HG02884 (cell line): ENCODE results near the gene HES3.

Experiments
- ATAC-seq: cut with Tn5 transposase; IDR thresholded peaks from one replicate; pipeline ENCODE4 v1.9.1; 2021; ENCODE audit warnings: mild to moderate bottlenecking, moderate library complexity; ENCODE audit not compliant: unreplicated experiment

Gene HES3

DNA sequence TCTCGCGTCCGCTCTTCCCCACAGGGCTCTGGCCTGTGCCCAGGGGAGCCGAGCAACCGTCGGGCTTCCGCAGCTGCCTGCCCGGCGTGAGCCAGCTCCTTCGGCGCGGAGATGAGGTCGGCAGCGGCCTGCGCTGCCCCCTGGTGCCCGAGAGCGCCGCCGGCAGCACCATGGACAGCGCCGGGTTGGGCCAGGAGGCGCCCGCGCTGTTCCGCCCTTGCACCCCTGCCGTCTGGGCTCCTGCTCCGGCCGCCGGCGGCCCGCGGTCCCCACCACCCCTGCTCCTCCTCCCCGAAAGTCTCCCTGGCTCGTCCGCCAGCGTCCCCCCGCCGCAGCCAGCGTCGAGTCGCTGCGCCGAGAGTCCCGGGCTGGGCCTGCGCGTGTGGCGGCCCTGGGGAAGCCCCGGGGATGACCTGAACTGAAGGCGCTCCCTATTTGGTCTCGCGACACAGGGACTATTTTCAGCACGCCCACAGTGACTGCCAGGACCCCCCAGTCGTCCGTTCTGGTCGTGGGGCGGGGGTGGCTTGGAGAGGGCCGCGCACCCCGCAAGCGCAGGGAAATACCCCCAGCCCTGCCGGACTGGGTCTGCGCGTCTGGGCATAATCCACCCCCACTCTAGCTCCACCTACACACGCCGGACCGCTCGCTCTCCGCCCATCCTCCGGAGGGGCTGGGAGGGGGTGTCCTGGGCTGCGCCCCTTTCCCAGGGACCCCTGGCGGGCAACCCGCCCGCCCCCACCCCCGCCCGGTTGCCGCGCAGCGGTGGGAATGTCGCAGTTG is 1.3 kb downstream of the HES3 start:
- peak; percentile 51 for ATAC-seq

DNA sequence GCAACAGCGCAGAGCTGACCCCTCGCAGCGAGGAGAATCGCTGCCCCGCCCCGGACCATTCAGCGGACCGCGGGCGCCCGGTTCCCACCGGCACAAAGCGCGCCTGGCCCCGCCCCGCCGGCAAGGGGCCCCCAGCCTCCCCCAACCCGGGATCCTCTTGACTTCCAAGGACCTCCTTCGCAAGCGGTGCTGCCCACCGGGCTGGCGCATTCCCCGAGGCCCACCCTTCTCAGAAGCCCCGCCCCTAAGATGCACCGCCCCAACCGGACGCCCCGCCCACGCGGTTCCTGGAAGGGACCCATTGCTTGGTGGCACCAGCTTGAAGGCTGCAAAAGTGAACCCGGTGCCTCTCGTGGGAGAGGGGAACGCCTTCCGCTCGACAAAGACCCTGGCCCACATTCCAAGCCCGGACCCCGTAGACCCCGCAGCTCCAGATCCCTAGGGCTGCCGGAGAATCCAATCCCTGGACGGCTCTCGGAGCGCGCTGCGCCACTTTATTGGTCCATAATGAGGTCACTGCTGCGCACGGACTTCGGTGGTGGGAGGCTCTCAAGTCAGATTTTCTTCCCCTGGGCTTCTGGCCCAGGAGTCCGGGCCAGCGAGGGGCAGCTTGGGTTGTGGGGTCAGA is 2.0 kb downstream of the HES3 start:
- ATAC-seq = no peak

- no peak for ATAC-seq
Measured at GRCh38 chr1:6246497-6247467, 2.8 kb downstream of the HES3 start.

GRCh38 chr1:6247651-6248050 is 3.7 kb downstream of the HES3 start:
- ATAC-seq = no peak

- ATAC-seq = no peak
Measured at GRCh38 chr1:6248161-6248776, 4.3 kb downstream of the HES3 start.

DNA sequence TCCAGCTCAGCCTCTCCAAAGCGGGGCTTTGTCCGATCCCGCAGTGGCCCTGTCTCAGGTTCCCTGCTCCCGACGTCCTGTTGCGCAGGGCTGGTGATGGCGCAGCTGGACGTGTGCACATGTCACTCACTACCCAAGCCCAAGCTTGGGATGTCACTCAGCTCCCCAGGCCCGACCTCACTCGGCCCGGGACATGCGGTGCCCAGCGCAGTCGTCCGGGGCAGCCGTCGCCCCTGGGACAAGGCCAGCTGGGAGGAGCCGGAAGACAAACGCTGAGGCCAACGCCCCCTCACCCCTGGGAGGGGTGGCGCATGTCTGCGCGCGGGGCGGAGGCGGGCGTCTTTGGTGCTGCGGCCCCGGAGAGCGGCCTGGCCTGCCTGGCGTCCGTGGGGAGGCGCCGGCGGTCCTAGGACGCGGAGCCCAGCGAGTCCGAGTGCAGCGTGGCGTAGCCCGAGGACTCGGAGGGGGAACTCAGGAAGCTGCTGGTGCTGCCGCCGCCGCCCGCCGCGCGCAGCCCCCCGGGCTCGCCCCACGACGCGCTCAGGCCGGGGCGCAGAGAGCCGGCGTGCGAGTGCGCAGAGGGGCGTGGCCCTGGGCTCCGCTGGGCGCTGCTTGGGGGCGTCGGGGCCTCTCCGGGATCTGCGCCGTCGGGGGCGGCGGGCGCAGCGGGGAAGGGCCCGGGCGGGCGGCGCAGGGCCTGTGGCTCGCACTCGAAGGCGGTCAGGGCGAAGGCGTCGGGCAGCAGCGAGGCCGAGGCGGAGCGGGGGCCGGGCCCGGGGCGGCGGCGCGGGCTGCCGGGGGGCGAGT is 5.2 kb downstream of the HES3 start:
- no peak for ATAC-seq

DNA sequence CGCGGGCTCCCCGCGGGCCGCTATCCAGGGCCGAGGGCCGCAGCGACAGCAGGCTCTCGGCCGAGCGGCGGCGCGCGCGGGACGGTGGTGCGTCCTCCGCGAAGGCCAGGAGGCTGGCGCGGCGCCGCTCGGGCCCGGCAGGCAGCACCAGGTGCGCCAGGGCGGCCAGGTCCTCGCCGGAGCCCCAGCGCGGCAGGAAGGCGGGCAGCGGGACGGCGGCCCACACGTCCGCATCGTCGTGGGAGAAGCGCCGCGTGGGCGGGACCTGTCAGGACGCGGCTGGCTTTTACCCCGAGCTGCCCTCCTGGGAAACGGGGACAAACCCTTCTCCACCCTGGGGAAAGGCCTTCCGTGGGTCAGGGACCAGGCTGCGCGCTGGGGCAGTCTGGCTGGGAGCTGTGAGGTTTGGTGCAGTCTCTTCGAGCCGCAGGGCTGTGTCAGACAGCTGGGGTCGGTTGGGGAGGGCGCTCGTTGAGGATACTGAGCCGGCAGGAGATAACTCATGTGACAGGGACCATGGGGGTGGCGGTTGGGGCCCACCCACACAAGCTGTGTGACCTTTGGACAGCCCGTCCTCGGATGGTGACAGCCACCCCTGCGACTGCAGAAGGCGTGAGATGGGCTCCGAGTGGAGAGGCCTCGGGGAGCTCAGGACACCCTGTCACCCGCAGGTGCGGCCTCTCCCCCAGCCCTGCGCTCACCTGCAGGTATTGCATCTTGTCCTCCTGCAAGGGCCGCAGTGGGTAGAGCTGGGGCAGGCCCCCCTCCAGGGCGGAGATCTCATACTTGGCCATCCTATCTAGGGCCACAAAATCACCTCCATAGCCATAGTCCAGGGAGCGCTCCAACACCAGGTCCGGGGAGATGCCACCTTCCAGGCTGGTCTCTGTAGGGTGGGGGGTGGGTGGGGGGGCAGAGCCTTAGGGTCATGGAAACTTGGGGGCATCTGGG is 6.0 kb downstream of the HES3 start:
- ATAC-seq = no peak

DNA sequence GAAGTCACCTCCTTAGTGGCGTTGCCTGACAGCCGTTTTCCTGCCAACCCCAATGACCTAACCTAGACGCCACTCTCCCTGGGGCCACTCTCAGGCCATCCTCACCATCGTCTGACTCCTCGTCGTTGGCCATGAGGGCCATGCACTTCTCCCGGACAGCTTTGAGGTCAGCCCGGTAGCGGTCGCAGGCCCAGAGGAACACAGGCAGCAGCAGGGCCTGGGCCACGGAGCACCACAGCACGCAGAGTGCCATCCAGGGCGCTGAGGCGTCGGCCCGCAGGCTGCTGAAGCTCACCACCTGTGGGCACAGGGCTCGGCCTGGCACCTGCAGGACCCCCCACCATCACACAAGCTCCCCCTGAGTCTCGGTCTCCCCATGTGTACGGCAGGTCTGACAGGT is 7.3 kb downstream of the HES3 start:
- no peak for ATAC-seq

GRCh38 chr1:6251681-6252373 is 7.8 kb downstream of the HES3 start:
- ATAC-seq = no peak

DNA sequence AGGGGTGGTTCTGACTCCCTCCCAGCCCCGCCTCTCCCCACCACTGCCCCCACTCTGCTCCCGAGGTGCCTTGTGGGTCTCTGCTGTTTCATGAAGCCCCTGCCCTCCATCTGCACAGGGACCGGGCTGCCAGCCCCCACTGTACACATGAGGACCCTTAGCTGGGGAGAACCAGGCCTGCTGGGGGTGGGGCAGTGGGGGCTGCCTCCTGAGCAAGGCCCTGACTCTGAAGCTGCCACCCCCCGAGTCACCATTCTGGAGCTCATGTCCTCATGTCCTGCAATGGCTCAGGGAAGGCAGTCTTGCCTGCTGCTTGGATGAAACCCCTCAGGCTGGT is 8.4 kb downstream of the HES3 start:
- ATAC-seq = no peak

DNA sequence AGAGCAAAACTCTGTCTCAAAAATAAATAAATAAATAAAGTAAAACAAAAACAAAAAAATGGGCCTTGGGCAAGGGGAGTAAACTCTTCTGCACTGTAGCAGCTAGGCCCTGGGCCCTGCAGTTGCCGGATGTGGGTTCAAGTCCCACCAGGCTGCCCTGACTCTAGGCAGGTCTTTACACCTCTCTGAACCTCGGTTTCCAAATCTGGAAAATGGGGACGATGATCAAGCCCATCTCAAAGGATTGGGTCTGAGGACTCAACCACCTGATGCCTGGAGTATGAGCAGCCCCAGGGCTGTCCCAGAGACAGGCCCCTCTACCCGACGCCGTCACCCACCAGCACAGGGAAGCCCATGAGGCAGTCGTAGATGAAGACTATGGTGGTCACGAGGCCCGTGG is 9.4 kb downstream of the HES3 start:
- ATAC-seq = no peak

- no peak for ATAC-seq
Measured at GRCh38 chr1:6254691-6255090, 10.7 kb downstream of the HES3 start.

GRCh38 chr1:6256645-6257044 is 12.7 kb downstream of the HES3 start:
- no peak for ATAC-seq

- ATAC-seq = no peak
Measured at GRCh38 chr1:6257541-6258069, 13.6 kb downstream of the HES3 start.

DNA sequence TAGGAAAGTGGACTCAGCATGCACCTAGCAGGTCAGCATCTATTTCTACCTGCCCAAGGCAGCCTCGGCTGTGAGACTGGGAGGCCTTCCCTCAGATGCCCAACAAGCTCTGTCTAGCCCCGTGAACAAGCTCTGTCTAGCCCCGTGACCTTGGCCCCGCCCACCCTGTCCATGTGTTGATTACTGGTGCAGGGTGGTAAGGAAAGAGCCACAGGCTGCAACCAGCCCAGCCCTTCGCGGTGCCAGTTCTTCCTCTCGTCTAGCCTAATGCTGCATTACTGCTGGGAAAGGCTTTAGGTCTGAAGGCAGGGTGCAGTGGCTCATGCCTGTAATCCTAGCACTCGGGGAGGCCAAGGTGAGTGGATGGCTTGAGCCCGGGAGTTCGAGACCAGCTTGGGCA is 14.7 kb downstream of the HES3 start:
- no peak for ATAC-seq

DNA sequence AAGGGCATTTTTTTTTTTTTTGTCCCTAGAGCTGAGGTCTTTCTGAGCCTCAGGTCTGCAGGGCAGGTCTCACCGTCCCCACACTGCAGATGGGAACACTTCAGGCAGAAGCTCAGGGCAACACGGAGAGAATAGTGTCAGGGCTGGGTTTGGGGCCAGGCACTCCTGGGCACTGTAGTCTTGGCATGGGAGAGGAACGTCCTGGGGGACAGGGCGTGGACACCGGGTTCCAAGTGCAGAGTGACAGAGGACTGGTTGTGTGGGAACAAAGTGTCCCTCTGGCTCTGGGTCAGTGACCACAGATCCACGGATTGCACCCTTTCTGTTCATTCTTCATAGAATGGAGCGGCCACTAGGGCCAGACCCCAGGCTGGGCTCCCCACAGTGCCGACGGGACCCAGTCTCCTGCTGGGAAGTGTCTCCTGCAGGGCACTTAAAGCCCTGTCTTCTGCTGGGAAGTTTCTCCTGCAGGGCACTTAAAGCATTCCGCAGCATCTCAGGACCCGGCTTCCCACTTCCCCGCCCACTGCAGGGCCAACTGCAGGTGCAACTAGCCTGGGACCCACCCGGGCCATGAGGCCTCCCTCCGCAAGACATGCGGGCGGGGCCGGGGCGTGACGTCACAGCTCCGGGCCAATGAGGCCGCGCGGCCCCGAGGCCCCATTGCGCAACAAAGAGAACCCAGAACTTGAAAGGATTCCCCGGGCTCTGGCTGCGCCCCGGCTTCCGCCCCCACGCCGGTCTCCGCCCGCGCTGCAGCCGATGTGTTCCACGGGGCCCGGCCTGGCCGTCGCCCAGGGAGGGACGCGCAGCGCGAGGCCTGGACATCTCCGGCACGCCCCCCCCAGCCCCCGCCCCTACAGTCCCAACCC is 15.7 kb downstream of the HES3 start:
- ATAC-seq = no peak

- no peak for ATAC-seq
Measured at GRCh38 chr1:6260433-6260934, 16.5 kb downstream of the HES3 start.
